ENCODE data around the gene ATP5F1C. TPM values are rescaled to one million over a fixed set of nuclear protein-coding genes. Genes with fewer than 3 reads are reported as not detected.

Gene ATP5F1C
- total RNA-seq, 1 donor from 2014 or later = 229 TPM

- Mint-ChIP-seq H3K4me1 (ENCODE audit: low read depth, unreplicated experiment) (peaks cover 7% of the 10 kb centered on the region), H3K36me3 (ENCODE audit: unreplicated experiment) (no peaks in the 10 kb centered on the region), H3K9me3 (ENCODE audit: unreplicated experiment) (no peaks in the 10 kb centered on the region), H3K27ac (ENCODE audit: unreplicated experiment) (no peak overlapping the region), H3K27me3 (ENCODE audit: unreplicated experiment) (no peaks in the 10 kb centered on the region), H3K4me3 (ENCODE audit: unreplicated experiment) (no peak overlapping the region)
- DNase-seq = no peak
- no peak for TF ChIP-seq CTCF (IDR thresholded peaks at IDR 0.05; ENCODE audit: partially characterized antibody, unreplicated experiment)
Observed at GRCh38 chr10:7794251-7795026, 6.5 kb downstream of the ATP5F1C start.

GRCh38 chr10:7795605-7796004, 7.6 kb downstream of the ATP5F1C start:
- Mint-ChIP-seq H3K9me3 (ENCODE audit: unreplicated experiment) (no peaks in the 10 kb centered on the region), H3K27me3 (ENCODE audit: unreplicated experiment) (no peaks in the 10 kb centered on the region), H3K36me3 (ENCODE audit: unreplicated experiment) (no peaks in the 10 kb centered on the region), H3K27ac (ENCODE audit: unreplicated experiment) (no peak overlapping the region), H3K4me1 (ENCODE audit: low read depth, unreplicated experiment) (peaks cover 5% of the 10 kb centered on the region), H3K4me3 (ENCODE audit: unreplicated experiment) (no peak overlapping the region)
- no peak for DNase-seq
- no peak for TF ChIP-seq CTCF (IDR thresholded peaks at IDR 0.05; ENCODE audit: partially characterized antibody, unreplicated experiment)

GRCh38 chr10:7797582-7797981, 9.6 kb downstream of the ATP5F1C start:
- Mint-ChIP-seq H3K27ac (ENCODE audit: unreplicated experiment) (no peak overlapping the region), H3K9me3 (ENCODE audit: unreplicated experiment) (no peaks in the 10 kb centered on the region), H3K27me3 (ENCODE audit: unreplicated experiment) (no peaks in the 10 kb centered on the region), H3K4me1 (ENCODE audit: low read depth, unreplicated experiment) (peaks cover 3% of the 10 kb centered on the region), H3K36me3 (ENCODE audit: unreplicated experiment) (no peaks in the 10 kb centered on the region), H3K4me3 (ENCODE audit: unreplicated experiment) (no peak overlapping the region)
- no peak for DNase-seq
- TF ChIP-seq CTCF (IDR thresholded peaks at IDR 0.05; ENCODE audit: partially characterized antibody, unreplicated experiment) = no peak

- no peak for TF ChIP-seq CTCF (IDR thresholded peaks at IDR 0.05; ENCODE audit: partially characterized antibody, unreplicated experiment)
- DNase-seq = no peak
- Mint-ChIP-seq H3K4me3 (ENCODE audit: unreplicated experiment) (no peak overlapping the region), H3K4me1 (ENCODE audit: low read depth, unreplicated experiment) (no peaks in the 10 kb centered on the region), H3K9me3 (ENCODE audit: unreplicated experiment) (no peaks in the 10 kb centered on the region), H3K27ac (ENCODE audit: unreplicated experiment) (no peak overlapping the region), H3K36me3 (ENCODE audit: unreplicated experiment) (no peaks in the 10 kb centered on the region), H3K27me3 (ENCODE audit: unreplicated experiment) (no peaks in the 10 kb centered on the region)
Observed at GRCh38 chr10:7802606-7803005, 14.6 kb downstream of the ATP5F1C start.

- Mint-ChIP-seq H3K4me3 (ENCODE audit: unreplicated experiment) (no peak overlapping the region), H3K27me3 (ENCODE audit: unreplicated experiment) (no peaks in the 10 kb centered on the region), H3K27ac (ENCODE audit: unreplicated experiment) (no peak overlapping the region), H3K9me3 (ENCODE audit: unreplicated experiment) (no peaks in the 10 kb centered on the region), H3K4me1 (ENCODE audit: low read depth, unreplicated experiment) (no peaks in the 10 kb centered on the region), H3K36me3 (ENCODE audit: unreplicated experiment) (no peaks in the 10 kb centered on the region)
- no peak for DNase-seq
- TF ChIP-seq CTCF (IDR thresholded peaks at IDR 0.05; ENCODE audit: partially characterized antibody, unreplicated experiment) = no peak
Observed at GRCh38 chr10:7804216-7804615, 16.2 kb downstream of the ATP5F1C start.
